GM19395 (cell line): ENCODE measurements around the gene NOXRED1.

Source experiments
- ATAC-seq: cut with Tn5 transposase; IDR thresholded peaks from one replicate; pipeline ENCODE4 v1.9.1; 2021; ENCODE audit warnings: mild to moderate bottlenecking, moderate library complexity; ENCODE audit not compliant: unreplicated experiment

NOXRED1 gene

DNA sequence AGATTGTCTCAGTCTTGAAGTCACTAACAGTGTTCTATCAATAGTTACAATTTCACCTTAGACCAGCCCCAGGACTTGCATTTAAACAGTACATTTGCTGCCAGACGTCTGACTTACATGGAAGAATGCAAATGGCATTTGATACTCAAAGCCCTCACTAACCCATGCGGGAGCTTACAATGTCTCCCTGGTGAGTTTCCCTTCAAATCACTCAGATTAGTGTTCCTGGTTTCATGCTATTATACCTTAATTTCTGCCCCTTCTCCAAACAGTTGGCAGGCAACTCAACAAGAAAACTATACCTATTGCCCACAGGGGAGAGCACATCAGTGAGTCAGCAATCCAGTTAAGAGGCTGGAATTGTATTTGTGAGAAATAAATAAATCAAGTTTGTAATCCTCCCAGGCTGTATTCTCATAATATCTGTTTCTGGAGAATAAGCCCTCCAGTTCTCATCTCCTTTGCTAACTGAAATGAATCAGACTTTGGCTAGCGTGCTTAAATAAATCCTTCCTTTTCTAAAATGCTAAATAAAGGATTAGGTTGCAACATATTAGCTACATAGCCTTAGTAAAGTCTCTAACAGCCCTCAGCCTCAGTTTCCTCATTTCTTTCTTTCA lies 78.8 kb downstream of the NOXRED1 start:
- no peak for ATAC-seq
